ENCODE data around the gene DERA. TPM values are rescaled to one million over a fixed set of nuclear protein-coding genes. Genes with fewer than 3 reads are reported as not detected.

DERA gene
- total and polyA plus RNA-seq, 9 of the 15 experiments (the other 6 are each of a cell fraction or from before 2014, with no cell fraction given), result 5.5 to 15.5 (median 7.8) TPM

- 0% methylated on average over 27 of the region's 63 CpGs for WGBS (ENCODE audit: insufficient coverage, low coverage, missing lambda C conversion rate)
- peak within 1 kb of the TSS; percentile 84 to 94 for H3K9ac ChIP-seq (ENCODE audit: insufficient read depth in 1 of 2, low read depth in 2 of 2, low read length in 2 of 2)
- H3K4me3 ChIP-seq, result peak within 1 kb of the TSS; percentile 94
- no peaks in the 10 kb centered on the region for H3K9me3 ChIP-seq (replicated peaks; ENCODE audit: control insufficient read depth, insufficient read depth, low read depth, low read length)
- TSS peak; percentile 57 for BruUV-seq (replicated peaks)
- ChIA-PET CTCF (ENCODE audit: low intra/inter-chr PET ratio) (no interaction called here), POLR2A (interaction anchor here (0.7 to 1.2 kb wide), 3 partner anchors 12 to 1078 kb away, joined by 3 to 6 read pairs (median 3); no protein-coding TSS in a partner anchor)
- no peaks in the 10 kb centered on the region for H3K27me3 ChIP-seq (ENCODE audit: control insufficient read depth in 2 of 2, insufficient read depth in 2 of 2, low read length in 2 of 2)
- ATAC-seq, result peak; percentile 95
- peak; percentile 74 to 93 (median 80) for DNase-seq (ENCODE audit: extremely low read depth in 1 of 4, low spot score in 3 of 4)
- intact Hi-C loops (cut with micrococcal nuclease) (loop anchor here (10.0 kb wide), 1 partner anchor 538 kb away; no protein-coding TSS in a partner anchor), in situ Hi-C loops (cut with MboI) (loop anchor here (25.0 kb wide), 1 partner anchor 1070 kb away; the partner anchor contains the start of genes C12orf60, SMCO3 and WBP11)
- H3K4me1 ChIP-seq (replicated peaks in 1 of 2; ENCODE audit: control insufficient read depth in 2 of 2, insufficient read depth in 2 of 2, low read length in 2 of 2), result no peaks in the 10 kb centered on the region; a peak in 2 of 5 replicates
- FAIRE-seq, result peak; percentile 83
- H2AFZ ChIP-seq (ENCODE audit: low read depth, low read length), result peak within 1 kb of the TSS; percentile 96
- H3K36me3 ChIP-seq (ENCODE audit: control insufficient read depth, insufficient read depth, low read length), result peaks cover 30% of the 10 kb centered on the region; the same call in 2 of the 3 replicates
- H3K4me2 ChIP-seq (ENCODE audit: insufficient read depth, low read length), result peak within 1 kb of the TSS; percentile 91
- H4K20me1 ChIP-seq (replicated peaks; ENCODE audit: control insufficient read depth, insufficient read depth, low read length), result peaks cover 6% of the 10 kb centered on the region
- peaks cover 4% of the 10 kb centered on the region for H3K9me1 ChIP-seq (ENCODE audit: control insufficient read depth, insufficient read depth, low read length)
- peak within 1 kb of the TSS; percentile 96 for H3K27ac ChIP-seq (ENCODE audit: extremely low read depth, low read depth, low read length)
- H3K79me2 ChIP-seq (ENCODE audit: control insufficient read depth, insufficient read depth, low read length), result peaks cover 52% of the 10 kb centered on the region
- TF ChIP-seq ZNF695 (CRISPR knock-in tag; IDR thresholded peaks at IDR 0.05), result no peak
- no peak for TF ChIP-seq ELK3 (CRISPR knock-in tag; IDR thresholded peaks at IDR 0.05)
- no peak for TF ChIP-seq ZNF57 (CRISPR knock-in tag; IDR thresholded peaks at IDR 0.05)
- TF ChIP-seq, protein P1, sequence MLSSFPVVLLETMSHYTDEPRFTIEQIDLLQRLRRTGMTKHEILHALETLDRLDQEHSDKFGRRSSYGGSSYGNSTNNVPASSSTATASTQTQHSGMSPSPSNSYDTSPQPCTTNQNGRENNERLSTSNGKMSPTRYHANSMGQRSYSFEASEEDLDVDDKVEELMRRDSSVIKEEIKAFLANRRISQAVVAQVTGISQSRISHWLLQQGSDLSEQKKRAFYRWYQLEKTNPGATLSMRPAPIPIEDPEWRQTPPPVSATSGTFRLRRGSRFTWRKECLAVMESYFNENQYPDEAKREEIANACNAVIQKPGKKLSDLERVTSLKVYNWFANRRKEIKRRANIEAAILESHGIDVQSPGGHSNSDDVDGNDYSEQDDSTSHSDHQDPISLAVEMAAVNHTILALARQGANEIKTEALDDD (IDR thresholded peaks at IDR 0.05), result no peak
- TF ChIP-seq FUS (optimal IDR thresholded peaks at IDR 0.05; ENCODE audit: low read depth, low read length), result no peak
- no peak for TF ChIP-seq RBM15 (IDR thresholded peaks at IDR 0.05; ENCODE audit: insufficient read depth, low read length)
- no peak for TF ChIP-seq ZBTB49 (CRISPR knock-in tag; IDR thresholded peaks at IDR 0.05; ENCODE audit: borderline replicate concordance)
- no peak for TF ChIP-seq SMAD3 (CRISPR knock-in tag; conservative IDR thresholded peaks at IDR 0.05)
- peak; percentile 76 for TF ChIP-seq EP400 (IDR thresholded peaks at IDR 0.05)
- TF ChIP-seq, protein P2, sequence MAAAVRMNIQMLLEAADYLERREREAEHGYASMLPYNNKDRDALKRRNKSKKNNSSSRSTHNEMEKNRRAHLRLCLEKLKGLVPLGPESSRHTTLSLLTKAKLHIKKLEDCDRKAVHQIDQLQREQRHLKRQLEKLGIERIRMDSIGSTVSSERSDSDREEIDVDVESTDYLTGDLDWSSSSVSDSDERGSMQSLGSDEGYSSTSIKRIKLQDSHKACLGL (CRISPR knock-in tag; IDR thresholded peaks at IDR 0.05; ENCODE audit: borderline replicate concordance, poor library complexity, severe bottlenecking), result no peak
- TF ChIP-seq ZNF217 (CRISPR knock-in tag; IDR thresholded peaks at IDR 0.05), result no peak
- TF ChIP-seq HNRNPUL1 (IDR thresholded peaks at IDR 0.05; ENCODE audit: low read length), result no peak
- no peak for TF ChIP-seq ZNF589 (CRISPR knock-in tag; IDR thresholded peaks at IDR 0.05; ENCODE audit: low read depth)
- TF ChIP-seq ATF1 (CRISPR knock-in tag; IDR thresholded peaks at IDR 0.05), result no peak
- TF ChIP-seq ATF1 (tag; IDR thresholded peaks at IDR 0.05), result peak; percentile 96
- no peak for TF ChIP-seq ZNF121 (CRISPR knock-in tag; conservative IDR thresholded peaks at IDR 0.05)
- peak; percentile 69 for TF ChIP-seq PML (IDR thresholded peaks at IDR 0.05; ENCODE audit: low read length)
- TF ChIP-seq HNRNPL (IDR thresholded peaks at IDR 0.05; ENCODE audit: low read depth, low read length), result no peak
Observed at GRCh38 chr12:15882118-15882971, 28.8 kb upstream of the DERA start, which contains the start of gene STRAP. Gene STRAP, plus strand, starts transcription at chr12:15882387. Its CDS starts 321 bp downstream, at chr12:15882708.

Measured in K562 (cell line).